Peyer's patch (tissue), 4 donors: ENCODE results near the gene STX3.

Experiments
- POLR2A ChIP-seq, 2 donors: fragments of 450-650 bp; IDR thresholded peaks; one replicate each; pipeline ENCODE4 v1.5.1; 2017; ENCODE audit warnings: antibody characterized with exemption in 2 of 2, mild to moderate bottlenecking in 2 of 2, moderate library complexity in 2 of 2
- TF ChIP-seq, protein P1 (sequence below), 6 experiments: fragments of 450-650 bp in 4 of 6; fragments of 200-600 bp in 2 of 6; sonication (generic) in 1 of 6; IDR thresholded peaks; one replicate each; pipeline ENCODE4 v1.5.1; 2017 to 2019; ENCODE audit warnings: antibody characterized with exemption in 6 of 6, mild to moderate bottlenecking in 3 of 6, moderate library complexity in 1 of 6

DNA sequence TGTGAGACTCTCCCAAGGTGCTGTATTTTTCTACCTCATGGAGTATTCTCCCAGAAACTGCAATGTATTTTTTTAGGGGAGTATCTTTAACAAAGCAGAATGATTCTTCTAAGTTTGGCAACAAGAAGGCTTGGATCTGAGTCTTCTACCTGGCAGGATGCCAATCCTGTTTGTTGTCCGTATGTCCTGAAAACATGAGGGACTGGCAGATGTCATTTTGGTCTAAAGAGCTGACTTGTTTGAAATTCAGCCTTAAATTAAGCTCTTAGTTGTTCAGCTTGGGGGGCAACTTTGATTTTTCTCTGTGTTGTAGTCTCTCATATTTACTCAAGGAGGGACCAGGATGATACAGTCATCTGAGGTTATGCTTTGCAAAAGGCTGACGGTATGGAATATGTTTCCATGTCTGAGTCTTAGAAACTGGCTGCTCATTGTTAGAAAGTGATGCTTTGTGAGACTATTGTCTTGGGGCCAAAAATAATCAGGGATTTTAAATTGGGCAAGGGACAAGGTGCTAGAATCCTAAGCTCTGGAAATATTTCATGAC is 46.1 kb downstream of the STX3 start:
- TF ChIP-seq, protein P1, sequence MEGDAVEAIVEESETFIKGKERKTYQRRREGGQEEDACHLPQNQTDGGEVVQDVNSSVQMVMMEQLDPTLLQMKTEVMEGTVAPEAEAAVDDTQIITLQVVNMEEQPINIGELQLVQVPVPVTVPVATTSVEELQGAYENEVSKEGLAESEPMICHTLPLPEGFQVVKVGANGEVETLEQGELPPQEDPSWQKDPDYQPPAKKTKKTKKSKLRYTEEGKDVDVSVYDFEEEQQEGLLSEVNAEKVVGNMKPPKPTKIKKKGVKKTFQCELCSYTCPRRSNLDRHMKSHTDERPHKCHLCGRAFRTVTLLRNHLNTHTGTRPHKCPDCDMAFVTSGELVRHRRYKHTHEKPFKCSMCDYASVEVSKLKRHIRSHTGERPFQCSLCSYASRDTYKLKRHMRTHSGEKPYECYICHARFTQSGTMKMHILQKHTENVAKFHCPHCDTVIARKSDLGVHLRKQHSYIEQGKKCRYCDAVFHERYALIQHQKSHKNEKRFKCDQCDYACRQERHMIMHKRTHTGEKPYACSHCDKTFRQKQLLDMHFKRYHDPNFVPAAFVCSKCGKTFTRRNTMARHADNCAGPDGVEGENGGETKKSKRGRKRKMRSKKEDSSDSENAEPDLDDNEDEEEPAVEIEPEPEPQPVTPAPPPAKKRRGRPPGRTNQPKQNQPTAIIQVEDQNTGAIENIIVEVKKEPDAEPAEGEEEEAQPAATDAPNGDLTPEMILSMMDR (IDR thresholded peaks at IDR 0.05) = no peak
- no peak for TF ChIP-seq POLR2A (IDR thresholded peaks at IDR 0.05)
